Activated B cell treated with CpG ODN at 0.5 μM for 24 hours (primary cell): ENCODE data around the gene TCF12. TPM values are rescaled to one million over a fixed set of nuclear protein-coding genes. Genes with fewer than 3 reads are reported as not detected.

Source experiments
- ATAC-seq: fragments of 200-7000 bp; cut with Tn5 transposase; one replicate; pipeline ENCODE4 v1.10.0; 2021; ENCODE audit warnings: low read depth, mild to moderate bottlenecking, moderate library complexity
- CTCF ChIA-PET: fragments of 350-600 bp; sonication (Branson Sonifier 250); formaldehyde crosslinking; loops from one replicate; lab custom pipeline; 2021; ENCODE audit warnings: antibody characterized with exemption; lab: Charles Lee
- POLR2A ChIA-PET: fragments of 350-600 bp; sonication (Branson Sonifier 250); formaldehyde crosslinking; loops from one replicate; lab custom pipeline; 2021; ENCODE audit warnings: antibody characterized with exemption; lab: Charles Lee
- DNase-seq: peaks from one replicate; pipeline ENCODE4 v3.0.0; 2022
- H3K27ac Mint-ChIP-seq: one replicate; pipeline ENCODE4 v1.8.0; 2020; ENCODE audit warnings: mixed read lengths
- H3K27me3 Mint-ChIP-seq: one replicate; pipeline ENCODE4 v1.8.0; 2021; ENCODE audit warnings: mixed read lengths
- H3K36me3 Mint-ChIP-seq: one replicate; pipeline ENCODE4 v1.8.0; 2021; ENCODE audit warnings: low read depth, mixed read lengths
- H3K4me1 Mint-ChIP-seq: one replicate; pipeline ENCODE4 v1.8.0; 2021; ENCODE audit warnings: mixed read lengths
- H3K4me3 Mint-ChIP-seq: one replicate; pipeline ENCODE4 v1.8.0; 2020; ENCODE audit warnings: mild to moderate bottlenecking, mixed read lengths
- H3K9me3 Mint-ChIP-seq: one replicate; pipeline ENCODE4 v1.8.0; 2020; ENCODE audit warnings: mixed read lengths
- intact Hi-C: fragments of 100-400 bp; cut with micrococcal nuclease; formaldehyde crosslinking; loops from one replicate; pipeline ENCODE4 v1.15.1; 2024
- total RNA-seq: library from RNA; stranded (reverse); gene quantifications from 2 replicates; pipeline ENCODE4 v1.2.3, GENCODE V29; 2022
- TF ChIP-seq, protein P1 (sequence below): fragments of 200-600 bp; IDR thresholded peaks from one replicate; pipeline ENCODE4 v1.8.0; 2022; ENCODE audit warnings: antibody characterized with exemption, mild to moderate bottlenecking

Gene TCF12
- total RNA-seq, 1 donor from 2014 or later, result 119 TPM

DNA sequence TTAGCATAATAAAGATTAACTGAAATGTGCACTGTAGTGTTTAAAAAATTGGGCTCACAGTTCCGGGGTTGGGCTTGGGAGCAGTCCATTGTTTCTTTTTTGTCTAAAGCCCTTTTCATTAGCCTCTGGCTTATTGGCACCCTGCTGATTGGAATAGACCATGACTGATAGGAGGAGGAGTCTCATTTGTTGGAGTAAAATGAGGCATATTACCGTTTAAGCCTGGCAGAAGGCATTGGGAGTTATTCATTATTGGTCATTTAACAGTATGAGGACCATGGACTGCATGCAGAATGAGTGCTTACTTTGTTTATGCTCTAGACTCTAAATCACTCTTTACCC is 318.8 kb downstream of the TCF12 start:
- Mint-ChIP-seq H3K4me1 (peaks cover 2% of the 10 kb centered on the region), H3K27ac (no peak overlapping the region), H3K27me3 (no peaks in the 10 kb centered on the region), H3K36me3 (peaks cover 54% of the 10 kb centered on the region), H3K4me3 (no peak overlapping the region), H3K9me3 (no peaks in the 10 kb centered on the region)
- ChIA-PET POLR2A (no interaction called here), CTCF (interaction anchor here (2.2 kb wide), 1 partner anchor 69 kb away, joined by 8 read pairs; no protein-coding TSS in a partner anchor)
- DNase-seq (no peak), ATAC-seq (no peak)
- intact Hi-C loops, result no loop called here
- TF ChIP-seq, protein P1, sequence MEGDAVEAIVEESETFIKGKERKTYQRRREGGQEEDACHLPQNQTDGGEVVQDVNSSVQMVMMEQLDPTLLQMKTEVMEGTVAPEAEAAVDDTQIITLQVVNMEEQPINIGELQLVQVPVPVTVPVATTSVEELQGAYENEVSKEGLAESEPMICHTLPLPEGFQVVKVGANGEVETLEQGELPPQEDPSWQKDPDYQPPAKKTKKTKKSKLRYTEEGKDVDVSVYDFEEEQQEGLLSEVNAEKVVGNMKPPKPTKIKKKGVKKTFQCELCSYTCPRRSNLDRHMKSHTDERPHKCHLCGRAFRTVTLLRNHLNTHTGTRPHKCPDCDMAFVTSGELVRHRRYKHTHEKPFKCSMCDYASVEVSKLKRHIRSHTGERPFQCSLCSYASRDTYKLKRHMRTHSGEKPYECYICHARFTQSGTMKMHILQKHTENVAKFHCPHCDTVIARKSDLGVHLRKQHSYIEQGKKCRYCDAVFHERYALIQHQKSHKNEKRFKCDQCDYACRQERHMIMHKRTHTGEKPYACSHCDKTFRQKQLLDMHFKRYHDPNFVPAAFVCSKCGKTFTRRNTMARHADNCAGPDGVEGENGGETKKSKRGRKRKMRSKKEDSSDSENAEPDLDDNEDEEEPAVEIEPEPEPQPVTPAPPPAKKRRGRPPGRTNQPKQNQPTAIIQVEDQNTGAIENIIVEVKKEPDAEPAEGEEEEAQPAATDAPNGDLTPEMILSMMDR, result no peak

DNA sequence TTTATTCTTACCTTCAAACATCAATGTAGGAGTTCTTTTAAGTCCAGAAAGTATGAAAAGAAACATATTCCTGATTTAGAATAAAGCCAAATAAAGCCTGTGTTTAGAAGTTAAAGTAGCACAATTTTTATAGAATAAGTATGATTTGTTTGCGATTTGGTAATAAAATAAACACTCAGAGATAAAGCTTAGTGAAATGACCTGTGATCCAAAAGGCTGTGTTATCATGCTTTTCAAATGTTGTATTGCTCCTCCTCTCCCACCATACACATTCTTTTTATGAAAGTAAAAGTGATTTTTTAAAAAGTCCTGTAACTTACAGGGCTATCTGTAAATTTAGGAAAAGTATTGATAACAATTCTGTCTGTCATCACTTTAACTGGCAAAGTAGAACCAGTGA is 319.2 kb downstream of the TCF12 start:
- no peak for DNase-seq
- intact Hi-C loops, result no loop called here
- POLR2A ChIA-PET, result no interaction called here
- TF ChIP-seq, protein P1, result no peak
- Mint-ChIP-seq H3K9me3 (no peaks in the 10 kb centered on the region), H3K4me3 (no peak overlapping the region), H3K36me3 (peaks cover 52% of the 10 kb centered on the region), H3K4me1 (peaks cover 4% of the 10 kb centered on the region), H3K27ac (no peak overlapping the region), H3K27me3 (no peaks in the 10 kb centered on the region)
- CTCF ChIA-PET, result interaction anchor here (1.4 to 2.2 kb wide), 2 partner anchors 25 to 69 kb away, joined by 4 to 8 read pairs; no protein-coding TSS in a partner anchor
- ATAC-seq, result no peak

GRCh38 chr15:57245130-57245529 is 326.7 kb downstream of the TCF12 start:
- ChIA-PET POLR2A (no interaction called here), CTCF (interaction anchor here (1.2 kb wide), 2 partner anchors 61 to 62 kb away, joined by 3 to 4 read pairs; no protein-coding TSS in a partner anchor)
- H3K27ac Mint-ChIP-seq, result no peak overlapping the region

DNA sequence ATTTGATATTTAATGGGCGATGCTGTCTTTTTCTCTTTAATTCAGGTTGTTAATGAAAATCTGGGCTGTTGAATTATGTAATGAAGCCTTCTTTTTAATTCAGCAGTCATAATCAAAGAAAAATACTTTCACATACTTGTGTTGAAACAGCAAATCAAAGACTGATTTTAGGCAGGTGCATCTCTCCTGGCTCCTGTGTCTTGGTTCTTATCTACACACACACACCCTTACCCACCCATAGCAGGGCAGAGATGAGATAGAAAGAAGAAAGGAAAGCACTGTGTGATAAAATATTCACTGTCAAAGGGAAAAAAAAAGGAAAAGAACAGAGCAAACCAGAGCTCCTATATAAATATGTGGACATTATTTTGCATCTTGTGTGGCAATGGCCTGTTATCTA is 327.3 kb downstream of the TCF12 start:
- intact Hi-C loops, result no loop called here
- Mint-ChIP-seq H3K27me3 (no peaks in the 10 kb centered on the region), H3K4me1 (peaks cover 9% of the 10 kb centered on the region), H3K9me3 (no peaks in the 10 kb centered on the region), H3K27ac (no peak overlapping the region), H3K36me3 (peaks cover 53% of the 10 kb centered on the region), H3K4me3 (no peak overlapping the region)
- TF ChIP-seq, protein P1, result no peak
- ChIA-PET CTCF (interaction anchor here (1.2 kb wide), 1 partner anchor 62 kb away, joined by 3 read pairs; no protein-coding TSS in a partner anchor), POLR2A (no interaction called here)
- DNase-seq, result no peak
- no peak for ATAC-seq

More at GRCh38 chr15:57245130-57245529, 326.7 kb downstream of the TCF12 start:
- H3K4me1 Mint-ChIP-seq, result peaks cover 9% of the 10 kb centered on the region
- H3K36me3 Mint-ChIP-seq, result peaks cover 53% of the 10 kb centered on the region
- no peaks in the 10 kb centered on the region for H3K27me3 Mint-ChIP-seq
- ATAC-seq (no peak), DNase-seq (no peak)
- intact Hi-C loops, result no loop called here
- H3K4me3 Mint-ChIP-seq, result no peak overlapping the region
- no peaks in the 10 kb centered on the region for H3K9me3 Mint-ChIP-seq
- TF ChIP-seq, protein P1, result no peak

DNA sequence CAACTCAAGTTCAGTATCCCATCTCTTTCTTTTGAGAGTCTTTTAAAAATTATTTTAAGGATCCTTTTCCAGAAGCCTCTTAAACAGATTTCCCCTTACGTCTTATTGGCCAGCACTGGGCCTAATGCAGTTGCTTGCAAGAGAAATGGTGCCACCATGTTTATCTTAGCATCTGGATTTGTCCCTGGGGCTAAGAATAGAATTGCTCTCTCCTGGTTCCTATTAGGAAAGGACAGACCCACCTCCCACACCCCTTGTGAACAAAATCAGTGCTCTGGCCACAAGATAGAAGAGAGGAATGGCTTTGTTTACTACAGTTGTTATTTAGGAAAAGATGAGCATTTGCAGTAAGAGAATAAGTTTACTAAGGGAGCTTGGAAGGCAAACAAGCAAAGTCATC is 329.6 kb downstream of the TCF12 start:
- TF ChIP-seq, protein P1, result no peak
- DNase-seq, result no peak
- Mint-ChIP-seq H3K27ac (no peak overlapping the region), H3K4me3 (no peak overlapping the region), H3K36me3 (peaks cover 58% of the 10 kb centered on the region), H3K9me3 (no peaks in the 10 kb centered on the region), H3K27me3 (no peaks in the 10 kb centered on the region), H3K4me1 (peaks cover 2% of the 10 kb centered on the region)
- ATAC-seq, result no peak
- CTCF ChIA-PET, result no interaction called here
- POLR2A ChIA-PET, result no interaction called here
- intact Hi-C loops, result no loop called here
